H1 (cell line): Measurements from ENCODE around the gene ZNF18.

Experiments
- CTCF ChIP-seq, 3 experiments: IDR thresholded peaks; 1 replicate in 2 of 3; 2 replicates in 1 of 3; pipeline versions ENCODE4 v1.5.1 to v1.6.1; 2011; ENCODE audit warnings: low read length in 3 of 3, mild to moderate bottlenecking in 3 of 3, inconsistent platforms in 2 of 3, low read depth in 1 of 3, moderate library complexity in 1 of 3; ENCODE audit not compliant: insufficient read depth in 1 of 3; ENCODE audit errors: control extremely low read depth in 1 of 3
- EP300 ChIP-seq, 2 experiments: IDR thresholded peaks; 1 replicate in 1 of 2; 2 replicates in 1 of 2; pipeline ENCODE4 v1.6.1; 2011 to 2012; ENCODE audit warnings: low read depth in 2 of 2, low read length in 2 of 2, mild to moderate bottlenecking in 2 of 2, borderline replicate concordance in 1 of 2, inconsistent platforms in 1 of 2, moderate library complexity in 1 of 2
- GTF2F1 ChIP-seq: IDR thresholded peaks from 2 replicates; pipeline ENCODE4 v1.6.1; 2012; ENCODE audit warnings: low read depth, low read length, improper control_type of control experiment, borderline replicate concordance
- JUND ChIP-seq: IDR thresholded peaks from 2 replicates; pipeline ENCODE4 v1.6.1; 2011; ENCODE audit warnings: mild to moderate bottlenecking, improper control_type of control experiment, low read length
- SP1 ChIP-seq: IDR thresholded peaks from 2 replicates; pipeline ENCODE4 v1.6.1; 2011; ENCODE audit warnings: low read depth, low read length
- SRF ChIP-seq: IDR thresholded peaks from 2 replicates; pipeline ENCODE4 v1.6.1; 2011; ENCODE audit warnings: mild to moderate bottlenecking, low read depth, low read length, moderate library complexity
- SUZ12 ChIP-seq: fragments of 200-600 bp; sonication (generic); IDR thresholded peaks from 2 replicates; pipeline ENCODE4 v1.6.1; 2012; ENCODE audit warnings: mild to moderate bottlenecking, inconsistent platforms, low read length, moderate library complexity, mixed read lengths

- TF ChIP-seq CTCF (IDR thresholded peaks at IDR 0.05; ENCODE audit: control extremely low read depth in 1 of 3, insufficient read depth in 1 of 3, low read depth in 1 of 3, low read length in 3 of 3) = no peak
- TF ChIP-seq EP300 (IDR thresholded peaks at IDR 0.05; ENCODE audit: borderline replicate concordance in 1 of 2, low read depth in 2 of 2, low read length in 2 of 2) = no peak
- no peak for TF ChIP-seq JUND
- no peak for TF ChIP-seq SP1
- TF ChIP-seq GTF2F1 = no peak
- TF ChIP-seq SRF = no peak
- TF ChIP-seq SUZ12 = no peak
Observed at GRCh38 chr17:12021623-12022140, 24.4 kb upstream of the ZNF18 start.
